Smooth muscle cell (in vitro differentiated cells): ENCODE data around the gene SCNN1G. TPM values are rescaled to one million over a fixed set of nuclear protein-coding genes. Genes with fewer than 3 reads are reported as not detected.

Source experiments
- DNase-seq: peaks from one replicate; lab custom pipeline; 2025; ENCODE audit not compliant: unreplicated experiment; lab: John Stamatoyannopoulos, UW
- H2AFZ ChIP-seq: fragments of 200-600 bp; sonication (generic); 2 replicates; pipeline ENCODE4 v1.6.0; 2016; ENCODE audit warnings: antibody characterized with exemption, low read depth, mild to moderate bottlenecking
- H3F3A ChIP-seq: fragments of 200-600 bp; sonication (generic); 2 replicates; pipeline ENCODE4 v1.6.0; 2017; ENCODE audit warnings: antibody characterized with exemption, low read depth
- H3K27ac ChIP-seq: fragments of 200-600 bp; sonication (generic); 2 replicates; pipeline ENCODE4 v1.5.1; 2016; ENCODE audit warnings: low read depth, mild to moderate bottlenecking
- H3K27me3 ChIP-seq: fragments of 200-600 bp; sonication (generic); 2 replicates; pipeline ENCODE4 v1.6.1; 2016; ENCODE audit warnings: low read depth, mild to moderate bottlenecking
- H3K36me3 ChIP-seq: fragments of 200-600 bp; sonication (generic); 2 replicates; pipeline ENCODE4 v1.5.1; 2016; ENCODE audit warnings: low read depth
- H3K4me1 ChIP-seq: fragments of 200-600 bp; sonication (generic); 2 replicates; pipeline ENCODE4 v1.5.1; 2016; ENCODE audit warnings: low read depth
- H3K4me2 ChIP-seq: fragments of 200-600 bp; sonication (generic); 2 replicates; pipeline ENCODE4 v1.6.0; 2016; ENCODE audit warnings: mild to moderate bottlenecking
- H3K4me3 ChIP-seq: fragments of 200-600 bp; sonication (generic); 2 replicates; pipeline ENCODE4 v1.5.1; 2016; ENCODE audit warnings: mild to moderate bottlenecking
- H3K79me2 ChIP-seq: fragments of 200-600 bp; sonication (generic); 2 replicates; pipeline ENCODE4 v1.6.0; 2016; ENCODE audit warnings: low read depth, mild to moderate bottlenecking
- H3K9ac ChIP-seq: fragments of 200-600 bp; sonication (generic); 2 replicates; pipeline ENCODE4 v1.6.0; 2016; ENCODE audit warnings: low read depth
- H3K9me3 ChIP-seq: fragments of 200-600 bp; sonication (generic); replicated peaks from 2 replicates; pipeline ENCODE4 v1.5.1; 2016; ENCODE audit warnings: low read depth
- H4K20me1 ChIP-seq: fragments of 200-600 bp; sonication (generic); 2 replicates; pipeline ENCODE4 v1.6.0; 2016; ENCODE audit warnings: low read depth
- CTCF ChIP-seq: fragments of 200-600 bp; sonication (generic); IDR thresholded peaks from 2 replicates; pipeline ENCODE4 v1.5.1; 2017; ENCODE audit warnings: borderline replicate concordance, mild to moderate bottlenecking, antibody characterized with exemption; ENCODE audit not compliant: insufficient read depth, poor library complexity, severe bottlenecking
- WGBS: methylation state at CpG from one replicate; pipeline ENCODE4 v1.1.7; 2016; ENCODE audit warnings: low lambda C conversion rate; 5-methylcytosine and 5-hydroxymethylcytosine counted together
- polyA plus RNA-seq: library from polyadenylated mRNA; unstranded; fragments of >200 nt; fragmentation: Nextera tagmentation; extraction: Ambion mirVana; gene quantifications from 2 replicates; pipeline ENCODE4 v1.2.1, GENCODE V29; 2016
- total RNA-seq: library from RNA; depleted of rRNA; stranded (reverse); fragments of >200 nt; gene quantifications from 2 replicates; pipeline ENCODE4 v1.2.3, GENCODE V29; 2014

SCNN1G gene
- total and polyA plus RNA-seq, 2 experiments from 2014 or later = not detected

- no peaks in the 10 kb centered on the region for H3F3A ChIP-seq
- no peak for DNase-seq
- H3K79me2 ChIP-seq = no peaks in the 10 kb centered on the region
- H2AFZ ChIP-seq = no peak overlapping the region
- H3K9ac ChIP-seq = no peak overlapping the region
- H3K4me2 ChIP-seq = no peak overlapping the region
- TF ChIP-seq CTCF = no peak
- H3K4me1 ChIP-seq = no peaks in the 10 kb centered on the region
- H3K9me3 ChIP-seq = no peaks in the 10 kb centered on the region
- whole genome bisulfite sequencing = 92% methylated on average over 10 of the region's 10 CpGs
- no peak overlapping the region for H3K27ac ChIP-seq
- H3K27me3 ChIP-seq = no peaks in the 10 kb centered on the region
- no peaks in the 10 kb centered on the region for H3K36me3 ChIP-seq
- no peak overlapping the region for H3K4me3 ChIP-seq
- H4K20me1 ChIP-seq = no peaks in the 10 kb centered on the region
These were observed 32.9 kb downstream of the SCNN1G start for GRCh38 chr16:23215435-23215834.

- H3K36me3 ChIP-seq = no peaks in the 10 kb centered on the region
- H3K27me3 ChIP-seq = no peaks in the 10 kb centered on the region
- 87% methylated on average over 4 of the region's 4 CpGs for WGBS
- no peak for DNase-seq
- H3K4me1 ChIP-seq = no peaks in the 10 kb centered on the region
- no peaks in the 10 kb centered on the region for H3F3A ChIP-seq
- H3K4me2 ChIP-seq = no peak overlapping the region
- no peaks in the 10 kb centered on the region for H3K79me2 ChIP-seq
- H3K27ac ChIP-seq = no peak overlapping the region
- TF ChIP-seq CTCF = no peak
- no peak overlapping the region for H2AFZ ChIP-seq
- H3K9ac ChIP-seq = no peak overlapping the region
- H3K9me3 ChIP-seq = no peaks in the 10 kb centered on the region
- H3K4me3 ChIP-seq = no peak overlapping the region
- H4K20me1 ChIP-seq = no peaks in the 10 kb centered on the region
These were observed 34.2 kb downstream of the SCNN1G start for GRCh38 chr16:23216658-23217246.

DNA sequence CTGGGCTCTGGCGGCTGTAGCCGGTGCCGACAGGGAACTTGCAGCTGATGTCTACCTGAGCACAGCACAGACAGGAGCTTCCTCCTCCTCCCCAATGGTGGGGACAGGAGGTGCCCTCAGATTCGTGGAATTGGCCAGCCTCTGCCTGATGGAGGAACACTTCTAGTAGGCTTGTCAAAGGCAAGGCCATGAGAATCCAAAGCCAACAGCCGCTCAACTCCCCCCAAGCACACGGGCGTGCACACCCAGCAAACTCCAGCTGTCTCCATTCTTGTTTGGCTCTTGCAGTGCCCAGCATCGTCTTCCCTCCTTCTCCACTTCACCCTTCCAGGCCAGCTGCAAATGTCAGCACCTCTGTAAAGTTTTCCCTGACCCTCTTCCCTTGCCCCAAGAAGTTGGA is 35.1 kb downstream of the SCNN1G start:
- no peaks in the 10 kb centered on the region for H3K79me2 ChIP-seq
- H3K9ac ChIP-seq = no peak overlapping the region
- no peak for DNase-seq
- no peaks in the 10 kb centered on the region for H3F3A ChIP-seq
- TF ChIP-seq CTCF = no peak
- no peak overlapping the region for H2AFZ ChIP-seq
- 78% methylated on average over 8 of the region's 8 CpGs for WGBS
- no peaks in the 10 kb centered on the region for H3K9me3 ChIP-seq
- no peak overlapping the region for H3K27ac ChIP-seq
- H3K4me3 ChIP-seq = no peak overlapping the region
- H4K20me1 ChIP-seq = no peaks in the 10 kb centered on the region
- H3K36me3 ChIP-seq = no peaks in the 10 kb centered on the region
- no peak overlapping the region for H3K4me2 ChIP-seq
- no peaks in the 10 kb centered on the region for H3K27me3 ChIP-seq
- H3K4me1 ChIP-seq = no peaks in the 10 kb centered on the region

GRCh38 chr16:23222929-23223328 is 40.4 kb downstream of the SCNN1G start:
- no peaks in the 10 kb centered on the region for H3F3A ChIP-seq
- no peaks in the 10 kb centered on the region for H3K27me3 ChIP-seq
- no peak overlapping the region for H3K4me3 ChIP-seq
- no peaks in the 10 kb centered on the region for H3K4me1 ChIP-seq
- H2AFZ ChIP-seq = no peak overlapping the region
- no peaks in the 10 kb centered on the region for H4K20me1 ChIP-seq
- H3K4me2 ChIP-seq = no peak overlapping the region
- H3K79me2 ChIP-seq = no peaks in the 10 kb centered on the region
- no peaks in the 10 kb centered on the region for H3K9me3 ChIP-seq
- no peak for TF ChIP-seq CTCF
- H3K27ac ChIP-seq = no peak overlapping the region
- DNase-seq = no peak
- no peak overlapping the region for H3K9ac ChIP-seq
- no peaks in the 10 kb centered on the region for H3K36me3 ChIP-seq
